Mesothelial cell of epicardium (in vitro differentiated cells): ENCODE measurements around the gene HOMER1. TPM values are rescaled to one million over a fixed set of nuclear protein-coding genes. Genes with fewer than 3 reads are reported as not detected.

ENCODE experiments used
- DNase-seq, 2 experiments: peaks; one replicate each; pipeline ENCODE4 v3.0.0; 2021; ENCODE audit warnings: low spot score in 2 of 2; ENCODE audit not compliant: unreplicated experiment in 2 of 2
- H3K27ac Mint-ChIP-seq: 2 replicates; pipeline ENCODE4 v1.8.0; 2021; ENCODE audit warnings: mixed read lengths
- H3K27me3 Mint-ChIP-seq: 2 replicates; pipeline ENCODE4 v1.8.0; 2021; ENCODE audit warnings: low read depth, mixed read lengths
- H3K36me3 Mint-ChIP-seq: 2 replicates; pipeline ENCODE4 v1.8.0; 2021; ENCODE audit warnings: mixed read lengths
- H3K4me1 Mint-ChIP-seq: 2 replicates; pipeline ENCODE4 v1.8.0; 2021; ENCODE audit warnings: mixed read lengths
- H3K4me3 Mint-ChIP-seq: 2 replicates; pipeline ENCODE4 v1.8.0; 2021; ENCODE audit warnings: mild to moderate bottlenecking, moderate library complexity, mixed read lengths
- H3K9me3 Mint-ChIP-seq: 2 replicates; pipeline ENCODE4 v1.8.0; 2021; ENCODE audit warnings: mixed read lengths
- CTCF ChIP-seq: fragments of 200-600 bp; sonication (generic); IDR thresholded peaks from one replicate; pipeline ENCODE4 v1.5.0; 2021; ENCODE audit warnings: antibody characterized with exemption; ENCODE audit not compliant: unreplicated experiment
- total RNA-seq: library from RNA; stranded (reverse); gene quantifications from 3 replicates; pipeline ENCODE4 v1.2.1, GENCODE V29; 2021

The HOMER1 gene
- total RNA-seq, 1 donor from 2014 or later, result 21.6 TPM

GRCh38 chr5:79505138-79505537, 8.8 kb downstream of the HOMER1 start:
- Mint-ChIP-seq H3K27me3 (no peaks in the 10 kb centered on the region), H3K4me1 (peaks cover 43% of the 10 kb centered on the region), H3K9me3 (no peaks in the 10 kb centered on the region), H3K4me3 (no peak overlapping the region), H3K27ac (no peak overlapping the region), H3K36me3 (no peaks in the 10 kb centered on the region)
- no peak for TF ChIP-seq CTCF
- DNase-seq, result no peak

GRCh38 chr5:79503794-79504495, 10.0 kb downstream of the HOMER1 start:
- Mint-ChIP-seq H3K9me3 (no peaks in the 10 kb centered on the region), H3K36me3 (no peaks in the 10 kb centered on the region), H3K27ac (peak overlapping the region; percentile 45), H3K4me1 (peaks cover 33% of the 10 kb centered on the region), H3K27me3 (no peaks in the 10 kb centered on the region), H3K4me3 (no peak overlapping the region)
- no peak for DNase-seq
- TF ChIP-seq CTCF, result no peak

- no peaks in the 10 kb centered on the region for H3K27me3 Mint-ChIP-seq
- no peaks in the 10 kb centered on the region for H3K9me3 Mint-ChIP-seq
- peaks cover 23% of the 10 kb centered on the region for H3K4me1 Mint-ChIP-seq
- TF ChIP-seq CTCF, result no peak
- no peak for DNase-seq
- H3K4me3 Mint-ChIP-seq, result no peak overlapping the region
- H3K27ac Mint-ChIP-seq, result no peak overlapping the region
- no peaks in the 10 kb centered on the region for H3K36me3 Mint-ChIP-seq
Measured at GRCh38 chr5:79499640-79500273, 14.2 kb downstream of the HOMER1 start.

GRCh38 chr5:79495311-79495710, 18.6 kb downstream of the HOMER1 start:
- Mint-ChIP-seq H3K27me3 (no peaks in the 10 kb centered on the region), H3K27ac (no peak overlapping the region), H3K4me1 (peaks cover 16% of the 10 kb centered on the region), H3K36me3 (no peaks in the 10 kb centered on the region), H3K9me3 (peaks cover 11% of the 10 kb centered on the region), H3K4me3 (no peak overlapping the region)
- no peak for TF ChIP-seq CTCF
- no peak for DNase-seq

- no peak overlapping the region for H3K4me3 Mint-ChIP-seq
- no peaks in the 10 kb centered on the region for H3K36me3 Mint-ChIP-seq
- no peak for TF ChIP-seq CTCF
- DNase-seq, result no peak
- H3K27me3 Mint-ChIP-seq, result no peaks in the 10 kb centered on the region
- no peak overlapping the region for H3K27ac Mint-ChIP-seq
- H3K9me3 Mint-ChIP-seq, result peaks cover 11% of the 10 kb centered on the region
- peaks cover 18% of the 10 kb centered on the region for H3K4me1 Mint-ChIP-seq
Measured at GRCh38 chr5:79493596-79494345, 20.2 kb downstream of the HOMER1 start.
